Activated CD4-positive, alpha-beta T cell treated with anti-CD3 and anti-CD28 coated beads for 48 hours (primary cell): Measurements from ENCODE around the gene SLC50A1.

Experiments used
- DNase-seq: peaks from one replicate; pipeline ENCODE4 v3.0.0-alpha.2; 2020

The SLC50A1 gene, protein sequence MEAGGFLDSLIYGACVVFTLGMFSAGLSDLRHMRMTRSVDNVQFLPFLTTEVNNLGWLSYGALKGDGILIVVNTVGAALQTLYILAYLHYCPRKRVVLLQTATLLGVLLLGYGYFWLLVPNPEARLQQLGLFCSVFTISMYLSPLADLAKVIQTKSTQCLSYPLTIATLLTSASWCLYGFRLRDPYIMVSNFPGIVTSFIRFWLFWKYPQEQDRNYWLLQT

DNA sequence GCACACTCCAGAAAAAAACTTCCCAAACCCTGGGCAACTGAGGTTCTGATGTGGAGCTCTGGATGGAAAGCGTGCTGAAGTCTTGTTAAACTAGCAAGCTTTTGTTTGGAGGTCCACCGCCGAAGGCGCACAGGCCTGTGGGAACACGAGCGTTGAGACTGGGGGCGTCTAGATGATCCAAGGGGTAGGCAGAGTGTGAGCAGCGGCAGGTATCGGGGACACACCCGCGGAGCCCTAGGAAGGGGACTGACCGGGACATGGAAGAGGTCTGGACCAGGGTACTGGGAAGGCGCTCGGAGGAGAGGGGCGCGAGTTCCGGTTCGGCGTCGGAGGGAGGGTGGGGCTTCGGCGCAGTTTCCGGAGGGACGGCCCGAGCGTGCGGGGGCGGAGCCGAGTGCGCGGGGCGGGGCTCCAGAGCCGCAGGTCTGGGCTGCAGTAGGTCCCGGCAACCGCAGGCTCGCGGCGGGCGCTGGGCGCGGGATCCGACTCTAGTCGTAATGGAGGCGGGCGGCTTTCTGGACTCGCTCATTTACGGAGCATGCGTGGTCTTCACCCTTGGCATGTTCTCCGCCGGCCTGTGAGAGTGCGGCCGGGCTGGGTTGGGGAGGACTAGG is at the start of gene SLC50A1:
TSS of gene SLC50A1 (plus strand) at position 438 of the 614 bp plus-strand sequence. CDS start at position 498, 60 bp downstream.
- DNase-seq, result peak; percentile 96

DNA sequence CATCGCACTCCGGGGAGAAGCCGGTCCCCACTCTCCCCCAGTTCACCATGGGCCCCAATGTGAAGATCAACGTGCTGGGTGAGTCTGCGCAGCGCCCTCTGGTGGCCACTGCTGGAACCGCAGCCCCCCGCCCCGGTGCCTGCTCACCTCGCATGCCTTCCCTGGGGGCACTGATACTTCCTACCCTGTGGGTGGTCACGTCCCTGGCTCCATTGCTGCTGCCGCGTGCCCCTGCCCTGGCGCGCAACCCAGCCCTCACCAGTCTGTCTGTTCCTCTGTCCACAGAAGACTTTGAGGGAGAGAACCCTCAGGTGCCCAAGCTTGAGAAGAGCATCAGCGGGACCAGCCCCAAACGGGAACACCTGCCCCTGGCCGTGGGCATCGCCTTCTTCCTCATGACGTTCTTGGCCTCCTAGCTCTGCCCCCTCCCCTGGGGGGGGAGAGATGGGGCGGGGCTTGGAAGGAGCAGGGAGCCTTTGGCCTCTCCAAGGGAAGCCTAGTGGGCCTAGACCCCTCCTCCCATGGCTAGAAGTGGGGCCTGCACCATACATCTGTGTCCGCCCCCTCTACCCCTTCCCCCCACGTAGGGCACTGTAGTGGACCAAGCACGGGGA is 49.4 kb upstream of the SLC50A1 start:
- DNase-seq, result peak; percentile 90

DNA sequence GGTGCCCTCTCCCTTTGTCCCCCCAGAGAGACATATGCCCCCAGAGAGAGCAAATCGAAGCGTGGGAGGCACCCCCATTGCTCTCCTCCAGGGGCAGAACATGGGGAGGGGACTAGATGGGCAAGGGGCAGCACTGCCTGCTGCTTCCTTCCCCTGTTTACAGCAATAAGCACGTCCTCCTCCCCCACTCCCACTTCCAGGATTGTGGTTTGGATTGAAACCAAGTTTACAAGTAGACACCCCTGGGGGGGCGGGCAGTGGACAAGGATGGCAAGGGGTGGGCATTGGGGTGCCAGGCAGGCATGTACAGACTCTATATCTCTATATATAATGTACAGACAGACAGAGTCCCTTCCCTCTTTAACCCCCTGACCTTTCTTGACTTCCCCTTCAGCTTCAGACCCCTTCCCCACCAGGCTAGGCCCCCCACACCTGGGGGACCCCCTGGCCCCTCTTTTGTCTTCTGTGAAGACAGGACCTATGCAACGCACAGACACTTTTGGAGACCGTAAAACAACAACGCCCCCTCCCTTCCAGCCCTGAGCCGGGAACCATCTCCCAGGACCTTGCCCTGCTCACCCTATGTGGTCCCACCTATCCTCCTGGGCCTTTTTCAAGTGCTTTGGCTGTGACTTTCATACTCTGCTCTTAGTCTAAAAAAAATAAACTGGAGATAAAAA is 48.7 kb upstream of the SLC50A1 start:
- no peak for DNase-seq

DNA sequence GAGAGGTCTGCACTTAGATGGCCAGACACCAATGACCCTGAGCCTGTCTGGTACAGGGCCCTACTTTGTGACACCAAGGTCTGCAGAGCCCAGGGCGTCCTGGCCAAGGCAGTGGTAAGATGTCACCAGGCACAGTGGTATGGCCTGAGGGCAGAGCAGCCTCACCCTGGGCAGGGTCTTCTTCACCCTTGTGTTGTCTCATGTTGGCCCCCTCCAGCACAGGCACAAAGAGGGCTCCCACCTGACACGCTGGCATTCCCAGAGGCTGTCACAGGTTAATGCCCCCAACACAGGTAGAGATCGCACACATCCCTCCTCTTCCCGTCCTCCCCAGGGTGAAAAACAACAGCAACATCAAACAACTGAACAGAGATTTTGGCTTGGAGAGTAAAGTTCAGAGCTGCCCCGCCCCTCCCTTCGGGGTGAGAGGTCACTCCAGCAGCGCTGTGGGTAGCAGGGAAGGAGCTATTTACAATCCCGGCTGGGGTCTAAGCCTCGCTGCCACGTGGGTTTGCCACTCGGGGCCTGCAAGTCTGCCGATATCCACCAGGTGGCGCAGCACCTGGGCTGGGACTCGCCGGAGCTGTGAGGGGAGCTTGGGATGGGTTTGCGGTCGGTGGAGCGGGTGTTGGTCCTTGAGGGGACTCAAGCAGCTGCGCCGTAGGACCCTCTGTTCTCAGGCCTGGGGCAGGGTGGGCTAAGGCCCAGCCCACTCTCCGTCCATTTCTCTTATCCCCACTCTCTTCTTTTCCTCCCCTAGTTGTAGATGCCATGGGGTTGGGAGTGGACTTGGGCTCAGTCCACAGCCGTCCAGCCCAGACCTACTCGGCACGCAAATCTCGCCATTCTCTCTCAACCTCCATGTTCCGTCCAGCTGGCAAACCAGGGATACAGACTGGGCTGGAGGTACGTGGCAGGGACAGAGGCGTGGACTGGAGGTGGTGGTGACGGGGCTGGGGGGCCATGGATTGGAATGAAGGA is 44.3 kb upstream of the SLC50A1 start:
- DNase-seq, result peak; percentile 89

DNA sequence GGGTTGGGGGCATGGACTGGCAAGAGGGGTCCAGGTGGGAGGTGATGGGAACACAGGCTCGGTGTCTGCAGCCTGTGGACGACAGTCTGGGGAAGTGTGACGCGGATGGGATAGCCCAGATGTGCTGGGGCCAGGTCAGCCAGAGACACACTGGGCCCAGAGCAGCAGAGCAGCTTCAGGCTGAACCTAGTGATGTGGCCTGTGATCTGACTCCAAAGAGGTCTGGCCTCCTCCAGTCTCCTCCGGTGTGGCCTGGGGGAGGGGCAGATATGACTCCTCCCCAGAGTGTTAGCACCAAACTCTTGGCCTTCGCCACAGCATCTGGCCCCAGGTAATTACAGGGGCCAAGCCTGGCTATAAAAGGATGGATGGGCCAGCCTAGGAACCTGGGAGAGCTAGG is 43.5 kb upstream of the SLC50A1 start:
- no peak for DNase-seq

DNA sequence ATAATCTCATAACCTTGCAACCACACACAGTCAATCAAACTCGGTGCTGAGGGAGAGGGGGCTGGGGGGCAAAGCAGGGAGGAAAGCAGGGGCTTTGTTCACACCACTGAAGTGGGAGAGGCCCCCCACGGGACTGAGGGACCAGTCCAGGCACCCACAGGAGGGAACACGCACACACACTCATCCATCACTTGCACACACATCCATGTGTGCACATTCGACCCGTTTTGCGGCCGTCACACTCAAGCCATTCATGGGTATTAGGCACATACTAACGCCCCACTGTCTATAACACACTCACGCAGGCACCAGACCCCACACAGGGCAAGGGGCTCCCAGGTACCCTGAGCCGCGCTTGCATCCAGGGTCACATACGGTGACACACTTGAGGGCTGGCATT is 43.0 kb upstream of the SLC50A1 start:
- no peak for DNase-seq

DNA sequence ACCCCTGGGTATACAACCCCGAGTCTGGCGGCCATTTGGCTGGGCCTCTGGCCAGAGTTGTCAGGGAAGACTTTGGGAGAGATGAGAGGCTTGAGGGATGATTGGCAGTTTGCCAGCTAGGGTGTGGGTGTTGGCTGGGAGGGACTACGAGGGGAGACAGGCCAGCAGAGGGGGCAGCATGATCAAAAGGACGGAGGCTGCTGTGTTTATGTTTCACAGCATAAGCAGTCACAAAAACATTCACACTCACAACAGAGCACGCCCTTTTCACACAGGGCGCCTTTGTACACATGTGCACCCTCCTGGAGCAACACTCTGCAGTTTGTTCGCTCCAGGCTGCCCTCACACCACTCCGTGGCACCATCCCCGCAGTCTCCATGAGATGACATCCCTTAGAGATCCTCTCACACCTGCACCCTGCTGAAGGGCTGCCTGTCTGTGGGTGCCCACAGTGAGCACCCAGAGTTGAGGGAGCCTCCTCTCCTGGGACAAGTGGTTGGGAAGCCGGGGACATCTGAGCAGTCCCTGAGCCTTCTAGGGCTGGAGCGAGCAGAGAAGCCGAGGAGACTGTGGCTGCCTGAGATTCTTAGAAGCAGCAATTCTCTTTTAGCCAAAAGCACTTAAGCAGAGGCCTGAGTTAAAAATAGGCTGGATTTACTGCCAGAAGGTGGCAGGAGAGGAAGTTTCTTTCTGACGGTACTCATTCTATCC is 41.6 kb upstream of the SLC50A1 start:
- no peak for DNase-seq

DNA sequence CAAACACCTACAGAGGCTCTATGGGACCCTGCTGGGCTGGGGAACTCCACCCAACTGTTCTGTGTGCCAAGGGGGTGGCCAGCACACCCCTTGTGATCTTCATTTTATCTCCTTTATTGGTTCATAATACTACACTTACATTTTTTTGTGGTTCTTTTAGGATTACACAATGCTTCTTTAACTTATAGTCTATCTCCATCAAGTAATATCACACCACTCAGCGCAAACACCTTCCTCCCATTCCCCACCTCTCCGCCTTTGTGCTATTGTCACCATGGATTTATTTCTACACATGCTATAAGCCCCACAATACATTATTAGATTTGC is 41.1 kb upstream of the SLC50A1 start:
- DNase-seq, result no peak

DNA sequence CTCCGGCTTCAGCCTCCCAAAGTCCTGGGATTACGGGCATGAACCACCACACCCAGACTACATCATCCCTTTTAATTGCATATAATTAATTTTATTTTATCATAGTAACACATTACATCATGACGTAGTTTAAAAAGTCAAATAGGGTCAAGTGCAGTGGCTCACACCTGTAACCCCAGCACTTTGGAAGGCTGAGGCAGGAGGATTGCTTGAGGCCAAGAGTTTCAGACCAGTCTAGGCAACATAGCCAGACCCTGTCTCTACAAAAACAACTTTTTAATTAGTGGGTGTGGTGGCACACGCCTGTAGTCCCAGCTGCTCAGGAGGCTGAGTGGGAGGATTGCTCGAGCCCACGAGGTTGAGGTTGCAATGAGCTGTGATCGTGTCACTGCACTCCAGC is 36.3 kb upstream of the SLC50A1 start:
- DNase-seq, result no peak

DNA sequence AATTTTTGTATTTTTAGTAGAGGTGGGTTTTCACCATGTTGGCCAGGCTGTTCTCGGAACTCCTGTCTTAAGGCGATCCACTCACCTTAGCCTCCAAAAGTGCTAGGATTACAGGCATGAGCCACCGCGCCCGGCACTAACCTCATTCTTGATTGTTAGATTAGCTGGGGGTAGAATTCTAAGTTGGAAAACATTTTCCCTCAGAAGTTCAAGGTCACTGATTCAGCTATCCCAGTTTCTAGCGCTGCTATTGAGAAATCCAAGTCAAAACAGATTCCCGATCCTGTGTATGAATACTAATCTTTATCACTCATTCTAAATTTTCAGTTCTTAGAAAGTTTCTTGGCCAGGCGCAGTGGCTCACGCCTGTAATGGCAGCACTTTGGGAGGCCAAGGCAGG is 32.3 kb upstream of the SLC50A1 start:
- DNase-seq, result no peak

DNA sequence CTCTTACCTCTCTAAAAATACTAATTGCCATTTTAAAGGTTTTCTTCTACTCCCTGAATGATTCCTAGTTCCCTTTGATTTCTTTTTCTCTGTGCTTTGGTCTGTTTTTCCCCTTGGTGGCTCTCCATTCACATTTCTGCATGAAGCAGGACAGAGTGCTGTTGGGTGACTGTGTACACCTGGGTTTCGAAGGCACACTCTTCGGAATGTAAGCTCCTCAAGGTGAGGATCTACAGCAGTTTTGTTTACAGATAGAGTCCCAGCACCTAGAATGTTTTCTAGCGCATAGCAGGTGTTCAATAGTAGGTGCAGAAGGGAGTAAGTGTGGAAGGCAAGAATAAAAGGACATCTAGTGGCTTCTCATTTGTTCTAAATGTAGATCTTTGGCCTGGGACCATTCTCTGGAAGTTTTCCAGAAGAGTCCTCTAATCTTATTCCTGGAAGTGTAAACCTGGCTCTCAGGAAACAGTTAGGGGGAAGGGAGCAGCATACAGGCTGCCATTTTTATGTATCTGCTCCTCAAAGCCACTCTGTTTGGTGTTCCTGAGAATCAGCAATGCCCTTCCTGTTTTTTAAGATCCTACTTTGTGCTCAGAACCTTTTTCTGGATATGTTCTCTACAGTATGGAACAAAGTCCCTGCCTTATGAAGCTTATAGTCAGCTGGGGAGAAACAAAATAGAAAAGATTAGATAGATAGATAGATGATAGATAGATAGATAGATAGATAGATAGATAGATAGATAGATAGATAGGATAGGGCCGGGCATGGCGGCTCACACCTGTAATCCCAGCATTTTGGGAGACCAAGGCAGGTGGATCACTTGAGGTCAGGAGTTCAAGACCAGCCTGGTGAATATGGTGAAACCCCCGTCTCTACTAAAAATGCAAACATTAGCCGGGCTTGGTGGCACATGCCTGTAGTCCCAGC is 30.8 kb upstream of the SLC50A1 start:
- DNase-seq, result no peak

DNA sequence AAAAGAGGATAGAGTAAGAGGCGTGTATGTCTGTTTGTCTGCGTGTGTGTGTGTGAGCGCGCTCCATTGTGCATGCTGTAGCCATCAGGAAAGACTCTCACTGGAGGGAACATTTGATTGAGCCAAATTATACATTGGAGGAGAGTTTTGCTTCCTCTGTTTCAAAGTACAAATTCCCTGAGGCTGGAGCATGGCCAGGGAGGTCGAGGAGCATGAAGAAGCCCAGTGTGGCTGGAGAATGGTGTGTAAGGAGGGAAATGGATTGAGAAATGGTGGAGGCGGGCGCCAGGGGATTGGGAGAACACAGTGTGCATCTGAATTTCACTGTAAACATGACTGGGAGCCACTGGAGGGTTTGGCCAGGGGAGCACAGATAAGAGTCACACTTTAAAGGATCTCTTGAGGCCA is 30.0 kb upstream of the SLC50A1 start:
- DNase-seq, result no peak

DNA sequence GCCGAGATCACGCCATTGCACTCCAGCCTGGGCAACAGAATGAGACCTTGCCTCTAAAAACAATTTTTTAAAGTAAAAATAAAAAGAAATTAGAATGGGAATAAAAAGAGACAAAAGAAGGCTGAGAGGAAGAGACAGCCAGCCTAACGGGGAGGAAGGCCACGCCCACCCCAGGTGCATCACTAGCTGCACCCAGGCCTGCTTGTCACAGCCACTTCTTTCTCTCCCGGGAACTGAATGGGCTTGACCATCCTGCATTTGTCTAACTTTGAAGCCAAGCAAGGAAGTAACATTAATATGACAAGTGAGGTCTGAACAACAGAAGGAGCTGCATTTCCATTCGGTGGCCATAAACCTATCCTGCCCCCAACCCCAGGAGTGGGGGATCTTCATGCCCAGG is 28.8 kb upstream of the SLC50A1 start:
- no peak for DNase-seq

DNA sequence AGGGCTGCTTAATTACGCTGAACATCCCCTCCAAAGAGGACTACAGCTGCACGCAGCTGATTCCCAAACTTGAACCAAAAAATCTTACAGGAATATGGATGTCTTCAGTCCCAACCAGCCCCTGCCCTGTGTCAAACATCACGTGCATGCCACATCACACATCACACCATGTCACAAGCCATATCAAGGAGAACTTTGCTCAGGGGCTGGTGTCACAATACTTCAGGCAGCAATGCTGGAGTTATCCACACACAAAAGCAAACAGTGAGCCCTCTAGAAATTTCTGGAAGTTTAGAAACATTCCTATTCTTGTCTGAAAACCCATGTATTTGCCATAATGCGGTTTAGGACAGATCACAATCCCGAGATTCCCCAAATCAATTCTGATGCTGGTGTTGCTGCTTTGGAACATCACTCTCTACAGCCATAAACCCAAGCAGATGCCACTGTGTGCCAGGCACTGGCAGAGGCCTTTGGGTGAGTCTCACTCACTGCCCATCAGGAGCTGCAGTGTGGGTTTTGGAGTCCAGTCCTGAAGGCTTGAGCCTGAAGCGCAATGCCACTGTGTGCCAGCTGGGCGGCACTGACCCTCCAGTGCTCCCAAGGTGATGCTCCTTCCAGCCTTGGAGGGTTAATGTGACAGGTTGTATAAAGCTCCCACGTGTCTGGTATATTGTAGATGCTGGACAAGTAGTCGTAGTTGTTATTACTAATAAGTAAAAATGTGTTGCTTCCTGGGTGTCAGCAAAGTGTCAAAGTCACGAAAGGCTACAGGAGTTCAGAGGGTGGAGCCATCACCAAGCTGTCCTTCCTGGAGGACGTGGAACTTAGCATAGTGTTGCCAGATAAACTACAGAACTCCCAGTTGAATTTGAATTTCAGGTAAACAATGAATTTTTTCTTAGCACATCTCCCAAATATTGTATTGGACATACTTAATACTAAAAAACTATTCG is 28.1 kb upstream of the SLC50A1 start:
- no peak for DNase-seq

DNA sequence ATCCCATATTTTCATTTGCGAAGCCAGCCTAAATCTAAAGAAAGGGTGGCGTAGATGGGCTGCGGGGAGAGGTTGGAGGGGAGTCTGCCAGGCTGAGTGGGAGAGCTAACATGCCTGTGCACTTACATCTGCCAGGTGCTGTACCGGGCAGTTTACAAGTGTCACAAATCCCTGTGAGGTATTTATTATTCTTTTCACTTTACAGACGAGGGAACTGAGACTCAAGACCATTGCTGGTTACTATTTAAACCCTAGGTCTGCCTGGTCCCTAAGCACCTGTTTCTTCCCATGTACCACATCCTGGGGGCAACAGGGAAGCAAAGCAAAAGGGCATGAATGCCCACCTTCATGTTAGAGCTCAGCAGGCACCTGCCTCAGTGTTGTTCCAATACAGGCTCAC is 27.4 kb upstream of the SLC50A1 start:
- DNase-seq, result no peak

DNA sequence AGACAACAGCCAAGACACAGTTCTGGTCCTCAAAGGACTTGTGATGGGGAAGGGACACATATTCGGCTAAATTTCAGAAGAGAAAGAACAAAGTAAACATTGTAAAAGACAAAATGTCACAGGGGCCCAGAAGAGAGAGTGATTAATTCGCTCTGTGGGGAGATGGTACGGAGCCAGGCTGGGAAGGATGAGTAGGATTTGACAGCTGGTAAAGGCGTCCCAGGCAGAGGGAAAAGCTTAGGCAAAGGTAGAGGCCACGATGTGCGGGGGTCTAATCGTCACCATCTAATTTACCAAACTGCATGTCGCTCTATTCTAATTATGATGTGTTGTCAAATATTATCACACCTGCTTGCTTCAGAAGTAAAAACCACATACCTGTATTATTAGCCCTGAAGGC is 25.3 kb upstream of the SLC50A1 start:
- DNase-seq, result no peak

DNA sequence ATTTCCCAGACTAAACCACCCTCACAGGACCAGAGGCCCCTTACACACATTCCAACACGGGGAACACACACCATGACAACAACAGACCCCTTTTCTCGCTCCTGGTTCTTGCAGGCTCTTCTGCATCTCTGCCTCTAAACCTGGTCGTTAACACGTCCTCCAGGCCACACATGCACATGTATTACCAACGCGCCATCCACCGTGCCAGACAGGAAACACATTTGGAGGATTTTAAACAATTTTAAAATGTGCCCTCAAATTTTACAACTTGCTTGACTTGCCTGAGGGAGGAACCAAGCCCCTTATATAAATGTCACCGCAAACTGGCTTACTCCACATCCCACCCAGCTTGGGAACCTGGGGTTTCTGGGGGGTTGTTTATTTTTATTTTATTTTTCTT is 24.8 kb upstream of the SLC50A1 start:
- no peak for DNase-seq

DNA sequence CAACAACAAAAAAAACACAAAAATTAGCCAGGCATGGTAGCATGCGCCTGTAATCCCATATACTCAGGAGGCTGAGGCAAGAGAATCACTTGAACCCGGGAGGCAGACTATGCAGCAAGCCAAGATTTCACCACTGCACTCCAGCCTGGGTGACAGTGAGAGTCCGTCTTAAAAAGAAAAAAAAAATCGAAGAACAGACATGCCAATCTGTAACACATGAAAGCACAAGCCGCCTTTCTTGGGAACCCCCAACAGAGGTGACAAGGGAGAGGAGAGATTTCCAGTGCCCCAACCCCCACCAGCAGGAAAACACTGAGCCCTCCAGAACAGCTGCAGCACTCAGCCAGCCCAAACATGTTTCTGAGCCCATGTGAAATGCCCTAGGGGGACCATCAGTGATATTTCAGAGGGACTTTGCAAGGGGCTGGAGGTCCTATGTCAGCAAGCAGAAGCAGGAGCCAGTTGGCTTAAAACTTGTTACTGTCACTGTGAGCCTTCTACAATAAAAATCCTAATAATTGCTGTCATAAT is 22.1 kb upstream of the SLC50A1 start:
- no peak for DNase-seq

DNA sequence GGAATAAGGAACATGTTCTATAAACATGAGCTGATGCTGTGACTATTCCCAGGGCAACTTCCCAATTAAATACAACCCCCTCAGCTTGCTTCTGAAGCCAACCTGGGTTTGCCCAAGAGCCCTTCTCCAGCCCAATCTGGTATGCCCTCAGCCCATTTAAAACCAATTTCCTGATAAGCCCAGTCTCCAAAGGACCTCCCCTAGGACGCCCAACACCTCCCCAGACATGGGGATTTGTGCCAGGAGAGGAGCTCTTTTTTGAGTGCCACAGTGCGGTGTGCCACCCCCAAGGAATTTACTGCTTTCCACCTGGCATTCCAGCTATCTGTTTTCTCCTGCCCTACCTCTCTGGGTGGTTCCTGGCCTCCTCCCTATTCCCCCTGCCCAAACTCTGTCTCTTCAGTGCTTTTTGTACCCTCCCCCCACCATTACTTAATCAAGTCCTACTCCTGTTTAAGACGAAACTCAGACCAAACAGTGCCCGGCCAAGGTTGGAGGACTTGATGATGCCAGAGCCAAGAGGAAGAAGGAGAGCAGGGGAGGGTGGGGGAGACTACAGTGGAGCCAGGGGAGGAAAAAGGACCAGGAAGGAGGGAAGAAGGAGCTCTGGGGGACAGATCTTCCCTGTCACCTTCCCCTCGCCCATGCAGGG is 19.4 kb upstream of the SLC50A1 start:
- DNase-seq, result no peak
